Lower leg skin (tissue), 4 donors: ENCODE results near the gene DYRK4. TPM values are rescaled to one million over a fixed set of nuclear protein-coding genes. Genes with fewer than 3 reads are reported as not detected.
A peak's percentile ranks its signal among the peaks of the same experiment; 100 is the strongest.

Source experiments
- DNase-seq, 2 donors: peaks; one replicate each; pipeline ENCODE4 v3.0.0-alpha.2; 2019; ENCODE audit warnings: low spot score in 2 of 2
- H3K4me3 ChIP-seq: fragments of 200-600 bp; sonication (generic); 2 replicates; pipeline ENCODE4 v1.5.1; 2017; ENCODE audit warnings: mild to moderate bottlenecking, low read depth; ENCODE audit not compliant: poor library complexity, severe bottlenecking
- CTCF ChIP-seq, 3 donors: fragments of 450-650 bp; IDR thresholded peaks; one replicate each; pipeline ENCODE4 v1.5.1; 2016; ENCODE audit warnings: antibody characterized with exemption in 3 of 3, mild to moderate bottlenecking in 3 of 3, moderate library complexity in 2 of 3
- POLR2A ChIP-seq, 2 donors: fragments of 450-650 bp; IDR thresholded peaks; one replicate each; pipeline ENCODE4 v1.6.1; 2016 to 2017; ENCODE audit warnings: antibody characterized with exemption in 2 of 2, mild to moderate bottlenecking in 1 of 2, moderate library complexity in 1 of 2
- WGBS, 2 donors: methylation state at CpG; one replicate each; pipeline ENCODE4 v1.1.5; 2018; 5-methylcytosine and 5-hydroxymethylcytosine counted together
- intact Hi-C: fragments of 100-400 bp; cut with DNase I; formaldehyde crosslinking; loops from one replicate; pipeline ENCODE4 v1.15.0; 2023; ENCODE audit warnings: low total_unique reads
- total RNA-seq, 4 donors: library from RNA; depleted of rRNA; stranded (reverse); fragments of >200 nt; gene quantifications; one replicate each; pipeline ENCODE4 v1.1.0, GENCODE V29; 2016

Gene DYRK4
- total RNA-seq, 4 donors from 2014 or later: 15.5 to 30.5 (median 22.1) TPM

- WGBS, 2 donors: 45 to 56% methylated on average over 7 of the region's 7 CpGs
- intact Hi-C loops: no loop called here
- no peak for DNase-seq
- TF ChIP-seq POLR2A (IDR thresholded peaks at IDR 0.05): no peak
- no peak for TF ChIP-seq CTCF (IDR thresholded peaks at IDR 0.05)
- H3K4me3 ChIP-seq: no peak overlapping the region
Observed at GRCh38 chr12:4591180-4591687, 29.2 kb downstream of the DYRK4 start.

GRCh38 chr12:4595881-4596280 lies 33.9 kb downstream of the DYRK4 start:
- H3K4me3 ChIP-seq: no peak overlapping the region
- TF ChIP-seq CTCF (IDR thresholded peaks at IDR 0.05): no peak
- TF ChIP-seq POLR2A (IDR thresholded peaks at IDR 0.05): no peak
- WGBS, 2 donors: 95 to 97% methylated on average over 6 of the region's 6 CpGs
- intact Hi-C loops: no loop called here
- no peak for DNase-seq

GRCh38 chr12:4603421-4603820 lies 41.4 kb downstream of the DYRK4 start:
- 67 to 72% methylated on average over 7 of the region's 7 CpGs for WGBS, 2 donors
- no peak for DNase-seq
- intact Hi-C loops: no loop called here
- TF ChIP-seq POLR2A (IDR thresholded peaks at IDR 0.05) (no peak), CTCF (IDR thresholded peaks at IDR 0.05) (no peak)
- H3K4me3 ChIP-seq: no peak overlapping the region

GRCh38 chr12:4603946-4604345 lies 41.9 kb downstream of the DYRK4 start:
- 16 to 37% methylated on average over 1 of the region's 1 CpG for whole genome bisulfite sequencing, 2 donors
- intact Hi-C loops: no loop called here
- DNase-seq: no peak
- TF ChIP-seq POLR2A (IDR thresholded peaks at IDR 0.05): no peak
- TF ChIP-seq CTCF (IDR thresholded peaks at IDR 0.05): no peak
- H3K4me3 ChIP-seq: no peak overlapping the region

- WGBS, 2 donors: 1% methylated on average over 24 to 25 of the region's 25 CpGs
- peak overlapping the region; percentile 81 for H3K4me3 ChIP-seq
- TF ChIP-seq CTCF (IDR thresholded peaks at IDR 0.05) (peak in 1 of 3 donors; percentile 65), POLR2A (IDR thresholded peaks at IDR 0.05) (no peak)
- peak; percentile 81 to 95 for DNase-seq
- intact Hi-C loops: no loop called here
Observed at GRCh38 chr12:4604684-4605193, 42.7 kb downstream of the DYRK4 start.

GRCh38 chr12:4607056-4607455 lies 45.0 kb downstream of the DYRK4 start:
- 68 to 70% methylated on average over 3 of the region's 3 CpGs for WGBS, 2 donors
- intact Hi-C loops: no loop called here
- DNase-seq: no peak
- H3K4me3 ChIP-seq: no peak overlapping the region
- TF ChIP-seq POLR2A (IDR thresholded peaks at IDR 0.05) (no peak), CTCF (IDR thresholded peaks at IDR 0.05) (no peak)
